ENCODE data around the gene PDXK.

The PDXK gene

DNA sequence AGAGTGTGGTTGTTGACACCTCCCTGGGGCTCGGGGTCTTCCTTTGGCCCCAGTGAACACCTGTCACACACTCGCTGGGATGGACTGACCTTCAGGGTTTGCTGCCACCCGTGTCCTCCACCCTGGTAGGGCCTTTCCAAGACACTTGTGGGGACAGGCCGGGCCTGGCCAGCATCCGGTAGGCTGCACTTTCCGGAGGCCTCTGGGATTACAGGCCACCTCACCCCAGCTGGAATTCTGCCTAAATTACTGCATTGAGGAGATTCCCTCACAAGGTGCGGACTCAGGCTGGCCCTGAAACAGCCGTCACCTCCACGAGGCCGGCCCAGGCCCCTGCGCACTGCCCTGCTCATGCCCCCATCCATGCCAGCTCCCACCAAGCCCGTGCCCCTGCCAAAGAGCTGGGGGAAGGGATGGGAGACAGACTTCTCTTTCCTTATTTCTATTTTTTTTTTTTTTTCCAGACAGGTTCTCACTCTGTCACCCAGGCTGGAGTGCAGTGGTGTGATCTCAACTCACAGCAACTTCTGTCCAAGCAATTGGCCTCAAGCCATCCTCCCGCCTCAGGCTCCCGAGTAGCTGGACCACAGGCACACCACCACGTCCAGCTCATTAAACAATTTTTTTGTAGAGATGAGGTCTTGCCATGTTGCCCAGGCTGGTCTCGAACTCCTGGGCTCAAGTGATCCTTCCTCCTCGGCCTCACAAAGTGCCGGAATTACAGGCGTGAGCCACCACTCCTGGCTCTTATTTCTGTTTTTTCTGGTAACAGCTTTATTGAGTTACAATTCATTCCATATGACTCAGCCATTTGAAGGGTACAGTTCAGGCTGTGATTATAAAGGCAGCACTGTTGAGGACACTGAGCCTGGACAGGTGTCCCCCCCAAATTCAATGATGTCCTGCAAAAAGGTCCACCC, 45.9 kb downstream of the PDXK start:
- H3K79me1 ChIP-seq (ENCODE audit: low read length): peaks cover 13% of the 10 kb centered on the region

GRCh38 chr21:43766734-43767497, 48.0 kb downstream of the PDXK start:
- H3K79me2 ChIP-seq (ENCODE audit: control insufficient read depth, insufficient read depth, low read length, poor library complexity): peaks cover 5% of the 10 kb centered on the region
- H3K14ac ChIP-seq (ENCODE audit: low read length): peak overlapping the region; percentile 8
- peak overlapping the region; percentile 93 for H2AK5ac ChIP-seq (ENCODE audit: low read length)
- H3K4ac ChIP-seq (ENCODE audit: low read depth, low read length): no peak overlapping the region
- no peak overlapping the region for H3K9ac ChIP-seq (ENCODE audit: low read length)
- peak overlapping the region; percentile 2 for H3K4me3 ChIP-seq (ENCODE audit: low read depth, low read length)
- no peak overlapping the region for H3K23ac ChIP-seq (ENCODE audit: low read length)
- H3K36me3 ChIP-seq (ENCODE audit: control insufficient read depth in 1 of 2, insufficient read depth in 2 of 2, low read length in 2 of 2): peaks cover 3 to 12% of the 10 kb centered on the region in 2 experiments
- no peak overlapping the region for H3K4me2 ChIP-seq (ENCODE audit: low read length)
- H3K27ac ChIP-seq (ENCODE audit: low read depth, low read length): no peak overlapping the region
- H3K27me3 ChIP-seq (ENCODE audit: insufficient read depth, low read length): no peaks in the 10 kb centered on the region
- no peak overlapping the region for H2AFZ ChIP-seq (ENCODE audit: insufficient read depth, low read length, poor library complexity)
- no peak overlapping the region for H2BK120ac ChIP-seq (ENCODE audit: insufficient read depth, low read length, poor library complexity)
- no peak overlapping the region for H4K12ac ChIP-seq (ENCODE audit: low read depth, low read length)
- no peak overlapping the region for H2BK12ac ChIP-seq (ENCODE audit: low read length)
- peak overlapping the region; percentile 98 for H4K91ac ChIP-seq (ENCODE audit: low read depth, low read length)
- H4K8ac ChIP-seq (ENCODE audit: low read depth, low read length): peak overlapping the region; percentile 93
- H3K4me1 ChIP-seq (ENCODE audit: control insufficient read depth in 1 of 2, insufficient read depth in 2 of 2, low read length in 2 of 2): peaks cover 11 to 14% of the 10 kb centered on the region in 2 experiments
- peaks cover 2% of the 10 kb centered on the region for H3K9me3 ChIP-seq (ENCODE audit: insufficient read depth, low read depth, low read length)
- no peak overlapping the region for H2BK5ac ChIP-seq (ENCODE audit: low read depth, low read length, poor library complexity)
- H3K18ac ChIP-seq (ENCODE audit: low read length): no peak overlapping the region
- peak in 1 of 2 donors; percentile 29 for DNase-seq
- peaks cover 13% of the 10 kb centered on the region for H3K79me1 ChIP-seq (ENCODE audit: low read length)
- WGBS (ENCODE audit: extremely low coverage, insufficient coverage, insufficient read length): no CpG with 5 or more reads among the region's 34 CpGs

More for the DNA sequence above, 45.9 kb downstream of the PDXK start:
- peaks cover 15 to 20% of the 10 kb centered on the region in 2 experiments for H3K36me3 ChIP-seq (ENCODE audit: control insufficient read depth in 1 of 2, insufficient read depth in 2 of 2, low read length in 2 of 2)
- no peak overlapping the region for H4K8ac ChIP-seq (ENCODE audit: low read depth, low read length)
- H3K4ac ChIP-seq (ENCODE audit: low read depth, low read length): no peak overlapping the region
- H3K79me2 ChIP-seq (ENCODE audit: control insufficient read depth, insufficient read depth, low read length, poor library complexity): peaks cover 5% of the 10 kb centered on the region
- no peak overlapping the region for H4K12ac ChIP-seq (ENCODE audit: low read depth, low read length)
- no peak overlapping the region for H3K27ac ChIP-seq (ENCODE audit: low read depth, low read length)
- no peak overlapping the region for H2BK5ac ChIP-seq (ENCODE audit: low read depth, low read length, poor library complexity)
- no peak overlapping the region for H2AK5ac ChIP-seq (ENCODE audit: low read length)
- H3K27me3 ChIP-seq (ENCODE audit: insufficient read depth, low read length): no peaks in the 10 kb centered on the region
- no peak overlapping the region for H3K9ac ChIP-seq (ENCODE audit: low read length)
- DNase-seq: peak; percentile 58 to 60
- no peak overlapping the region for H2BK120ac ChIP-seq (ENCODE audit: insufficient read depth, low read length, poor library complexity)
- peaks cover 2% of the 10 kb centered on the region for H3K9me3 ChIP-seq (ENCODE audit: insufficient read depth, low read depth, low read length)
- WGBS (ENCODE audit: extremely low coverage, insufficient coverage, insufficient read length): no CpG with 5 or more reads among the region's 19 CpGs
- H2AFZ ChIP-seq (ENCODE audit: insufficient read depth, low read length, poor library complexity): no peak overlapping the region
- H4K91ac ChIP-seq (ENCODE audit: low read depth, low read length): no peak overlapping the region
- no peak overlapping the region for H3K23ac ChIP-seq (ENCODE audit: low read length)
- no peak overlapping the region for H3K4me2 ChIP-seq (ENCODE audit: low read length)
- no peak overlapping the region for H3K18ac ChIP-seq (ENCODE audit: low read length)
- no peak overlapping the region for H3K4me3 ChIP-seq (ENCODE audit: low read depth, low read length)
- no peak overlapping the region for H2BK12ac ChIP-seq (ENCODE audit: low read length)
- H3K4me1 ChIP-seq (ENCODE audit: control insufficient read depth in 1 of 2, insufficient read depth in 2 of 2, low read length in 2 of 2): peaks cover 11 to 14% of the 10 kb centered on the region in 2 experiments
- no peak overlapping the region for H3K14ac ChIP-seq (ENCODE audit: low read length)

DNA sequence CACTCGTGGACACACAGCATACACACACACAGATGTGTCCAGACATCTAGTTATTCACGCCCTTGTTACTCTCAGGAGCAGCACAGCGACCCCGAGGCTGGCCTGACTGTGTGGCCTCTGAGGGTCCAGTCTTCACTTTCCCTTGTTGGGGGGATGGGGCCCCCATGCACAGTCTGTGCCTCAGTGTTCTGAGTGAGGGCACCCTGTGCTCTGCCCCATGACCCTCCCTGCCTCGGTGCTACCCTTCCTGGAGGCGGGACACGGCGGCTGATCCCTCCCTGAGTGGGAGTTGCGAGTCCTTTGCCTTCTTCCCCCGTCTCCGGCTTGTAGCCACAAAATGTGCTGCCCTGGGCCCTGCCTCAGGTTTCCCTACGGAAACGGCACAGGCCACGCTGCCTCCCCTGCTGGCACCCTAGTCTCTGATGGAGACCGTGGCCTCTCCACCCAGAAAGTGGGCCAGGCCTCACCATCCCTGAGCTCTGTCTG, 48.6 kb downstream of the PDXK start:
- Histone ChIP-seq H3K36me3 (ENCODE audit: control insufficient read depth in 1 of 2, insufficient read depth in 2 of 2, low read length in 2 of 2) (peaks cover 2 to 6% of the 10 kb centered on the region in 2 experiments), H3K79me1 (ENCODE audit: low read length) (peaks cover 13% of the 10 kb centered on the region), H3K4ac (ENCODE audit: low read depth, low read length) (peak overlapping the region; percentile 84), H3K9ac (ENCODE audit: low read length) (no peak overlapping the region), H2BK12ac (ENCODE audit: low read length) (peak overlapping the region; percentile 62), H3K23ac (ENCODE audit: low read length) (no peak overlapping the region), H3K9me3 (ENCODE audit: insufficient read depth, low read depth, low read length) (peaks cover 2% of the 10 kb centered on the region), H4K8ac (ENCODE audit: low read depth, low read length) (peak overlapping the region; percentile 93), H3K27me3 (ENCODE audit: insufficient read depth, low read length) (no peaks in the 10 kb centered on the region), H3K18ac (ENCODE audit: low read length) (peak overlapping the region; percentile 89), H2BK120ac (ENCODE audit: insufficient read depth, low read length, poor library complexity) (peak overlapping the region; percentile 92), H3K79me2 (ENCODE audit: control insufficient read depth, insufficient read depth, low read length, poor library complexity) (peaks cover 5% of the 10 kb centered on the region), H3K14ac (ENCODE audit: low read length) (peak overlapping the region; percentile 95), H2BK5ac (ENCODE audit: low read depth, low read length, poor library complexity) (peak overlapping the region; percentile 85), H2AK5ac (ENCODE audit: low read length) (peak overlapping the region; percentile 93), H3K4me2 (ENCODE audit: low read length) (no peak overlapping the region), H2AFZ (ENCODE audit: insufficient read depth, low read length, poor library complexity) (peak overlapping the region; percentile 74), H3K4me1 (ENCODE audit: control insufficient read depth in 1 of 2, insufficient read depth in 2 of 2, low read length in 2 of 2) (peaks cover 11 to 14% of the 10 kb centered on the region in 2 experiments), H3K4me3 (ENCODE audit: low read depth, low read length) (peak overlapping the region; percentile 2), H4K12ac (ENCODE audit: low read depth, low read length) (peak overlapping the region; percentile 84), H4K91ac (ENCODE audit: low read depth, low read length) (peak overlapping the region; percentile 98), H3K27ac (ENCODE audit: low read depth, low read length) (peak overlapping the region; percentile 57)
- no CpG with 5 or more reads among the region's 15 CpGs for WGBS (ENCODE audit: extremely low coverage, insufficient coverage, insufficient read length)
- no peak for DNase-seq
